RWPE1 (cell line): ENCODE data around the gene TUFT1.
"Not testable (repeated sequence)": the region's sequence is repeated elsewhere in the genome, so short reads cannot be mapped to it uniquely, and the experiment has no call there.

Source experiments
- CTCF ChIA-PET: fragments of 350-600 bp; sonication (Branson Sonifier 250); formaldehyde crosslinking; extraction: SDS; loops from one replicate; lab custom pipeline; 2021; lab: Yijun Ruan, JAX
- POLR2A ChIA-PET: fragments of 400-600 bp; formaldehyde crosslinking; extraction: SDS; loops from one replicate; lab custom pipeline; 2020; ENCODE audit warnings: antibody characterized with exemption; ENCODE audit not compliant: low non-redundant PET; lab: Yijun Ruan, JAX
- DNase-seq: peaks from one replicate; pipeline ENCODE4 v3.0.0; 2012; ENCODE audit warnings: low spot score
- H3K27ac ChIP-seq: fragments of 450-650 bp; 2 replicates; pipeline ENCODE4 v1.5.1; 2017
- CTCF ChIP-seq: fragments of 450-650 bp; conservative IDR thresholded peaks from 2 replicates; pipeline ENCODE4 v1.5.1; 2017; ENCODE audit warnings: low read depth, mild to moderate bottlenecking

TUFT1 gene

GRCh38 chr1:151516031-151516511 lies 24.0 kb upstream of the TUFT1 start:
- CTCF ChIA-PET = interaction anchor here (0.5 to 0.6 kb wide), 3 partner anchors 8 to 150 kb away, joined by 3 to 4 read pairs (median 3); no protein-coding TSS in a partner anchor
- H3K27ac ChIP-seq = no peak overlapping the region
- POLR2A ChIA-PET = interaction anchor here (0.6 kb wide), 1 partner anchor 37 kb away, joined by 3 read pairs; no protein-coding TSS in a partner anchor
- no peak for TF ChIP-seq CTCF
- peak; percentile 59 for DNase-seq

GRCh38 chr1:151518431-151518830 lies 21.7 kb upstream of the TUFT1 start:
- no peak for DNase-seq
- ChIA-PET POLR2A (no interaction called here), CTCF (interaction anchor here (0.6 kb wide), 1 partner anchor 124 kb away, joined by 3 read pairs; no protein-coding TSS in a partner anchor)
- no peak for TF ChIP-seq CTCF
- H3K27ac ChIP-seq = no peak overlapping the region

- DNase-seq = no peak
- ChIA-PET POLR2A (no interaction called here), CTCF (no interaction called here)
- TF ChIP-seq CTCF = no peak
- H3K27ac ChIP-seq = no peak overlapping the region
These were observed 21.2 kb upstream of the TUFT1 start for GRCh38 chr1:151518936-151519335.

GRCh38 chr1:151519667-151520066 lies 20.4 kb upstream of the TUFT1 start:
- ChIA-PET CTCF (interaction anchor here (0.6 kb wide), 1 partner anchor 26 kb away, joined by 3 read pairs; no protein-coding TSS in a partner anchor), POLR2A (no interaction called here)

GRCh38 chr1:151520359-151520758 lies 19.8 kb upstream of the TUFT1 start:
- no peak for TF ChIP-seq CTCF
- CTCF ChIA-PET = interaction anchor here (0.5 to 0.6 kb wide), 3 partner anchors 27 to 104 kb away, joined by 3 to 5 read pairs (median 3); no protein-coding TSS in a partner anchor
- POLR2A ChIA-PET = no interaction called here
- no peak for DNase-seq
- H3K27ac ChIP-seq = no peak overlapping the region

More at GRCh38 chr1:151519667-151520066, 20.4 kb upstream of the TUFT1 start:
- no peak overlapping the region for H3K27ac ChIP-seq
- no peak for DNase-seq
- no peak for TF ChIP-seq CTCF

DNA sequence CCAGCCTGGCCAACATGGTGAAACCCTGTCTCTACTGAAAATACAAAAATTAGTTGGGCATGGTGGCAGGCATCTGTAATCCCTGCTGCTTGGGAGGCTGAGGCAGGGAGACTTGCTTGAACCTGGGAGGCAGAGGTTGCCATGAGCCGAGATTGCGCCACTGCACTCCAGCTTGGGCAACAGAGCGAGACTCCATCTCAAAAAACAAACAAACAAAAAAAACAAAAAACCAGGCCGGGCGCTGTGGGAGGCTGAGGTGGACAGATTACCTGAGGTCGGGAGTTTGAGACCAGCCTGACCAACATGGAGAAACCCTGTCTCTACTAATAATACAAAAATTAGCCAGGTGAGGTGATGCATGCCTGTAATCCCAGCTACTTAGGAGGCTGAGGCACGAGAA lies 17.7 kb upstream of the TUFT1 start:
- DNase-seq, POLR2A ChIA-PET, H3K27ac ChIP-seq: not testable (repeated sequence)
- CTCF ChIA-PET = interaction anchor here (0.6 kb wide), 1 partner anchor 224 kb away, joined by 7 read pairs; no protein-coding TSS in a partner anchor

- H3K27ac ChIP-seq = no peak overlapping the region
- ChIA-PET POLR2A (no interaction called here), CTCF (no interaction called here)
- DNase-seq = no peak
- no peak for TF ChIP-seq CTCF
These were observed 16.8 kb upstream of the TUFT1 start for GRCh38 chr1:151523326-151523725.
